GM12878 (cell line): ENCODE results near the gene C4orf17. TPM values are rescaled to one million over a fixed set of nuclear protein-coding genes. Genes with fewer than 3 reads are reported as not detected.
"Not testable (repeated sequence)": the region's sequence is repeated elsewhere in the genome, so short reads cannot be mapped to it uniquely, and the experiment has no call there.

Experiments
- ATAC-seq: fragments of 200-7000 bp; cut with Tn5 transposase; 3 replicates; pipeline ENCODE4 v1.9.1; 2020; ENCODE audit warnings: mild to moderate bottlenecking, moderate library complexity
- BruUV-seq: library from RNA; stranded (reverse); fragments of 400-500 nt; replicated peaks from 2 replicates; lab custom pipeline; 2021; lab: Mats Ljungman, UMichigan
- CTCF ChIA-PET: fragments of 300-600 bp; sonication (Branson Sonifier 250); formaldehyde crosslinking; extraction: SDS; loops from one replicate; lab custom pipeline; 2021; ENCODE audit warnings: inconsistent platforms; lab: Yijun Ruan, JAX
- POLR2A ChIA-PET: fragments of 350-600 bp; formaldehyde crosslinking; extraction: SDS; loops from one replicate; lab custom pipeline; 2021; ENCODE audit warnings: inconsistent platforms; lab: Charles Lee
- RAD21 ChIA-PET: fragments of 300-600 bp; sonication (Branson Sonifier 250); formaldehyde crosslinking; loops from one replicate; lab custom pipeline; 2023; ENCODE audit warnings: antibody characterized with exemption; ENCODE audit not compliant: unreplicated experiment; lab: Charles Lee
- SMC1A ChIA-PET: fragments of 300-600 bp; sonication (Branson Sonifier 250); formaldehyde crosslinking; loops from one replicate; lab custom pipeline; 2023; ENCODE audit not compliant: unreplicated experiment, uncharacterized antibody; lab: Charles Lee
- DNase-seq: peaks from one replicate; pipeline ENCODE4 v3.0.0-alpha.2; 2011; ENCODE audit warnings: low read depth, low spot score
- FAIRE-seq: peaks from 3 replicates; lab custom pipeline; 2011; peaks lifted over from hg19 to GRCh38; lab: Jason Lieb, UNC
- H2AFZ ChIP-seq: 2 replicates; pipeline ENCODE4 v1.6.0; 2011; ENCODE audit warnings: low read depth, low read length, control low read depth; ENCODE audit not compliant: control insufficient read depth
- H3K27ac ChIP-seq: 2 replicates; pipeline ENCODE4 v1.5.1; 2011; ENCODE audit warnings: control low read depth; ENCODE audit not compliant: control insufficient read depth, insufficient read depth
- H3K27me3 ChIP-seq, 2 experiments: replicated peaks in 1 of 2; 2 replicates each; pipeline versions ENCODE4 v1.6.0 to v1.6.1; 2011; ENCODE audit warnings: low read length in 1 of 2; ENCODE audit not compliant: control insufficient read depth in 2 of 2, insufficient read depth in 2 of 2
- H3K36me3 ChIP-seq, 2 experiments: 2 replicates each; pipeline ENCODE4 v1.5.1; 2011; ENCODE audit warnings: low read length in 1 of 2; ENCODE audit not compliant: control insufficient read depth in 2 of 2, insufficient read depth in 2 of 2
- H3K4me1 ChIP-seq: 2 replicates; pipeline ENCODE4 v1.6.1; 2011; ENCODE audit warnings: mild to moderate bottlenecking, low read length, moderate library complexity, mixed read lengths; ENCODE audit not compliant: control insufficient read depth, insufficient read depth
- H3K4me2 ChIP-seq: 2 replicates; pipeline ENCODE4 v1.6.0; 2011; ENCODE audit warnings: control low read depth; ENCODE audit not compliant: control insufficient read depth, insufficient read depth
- H3K4me3 ChIP-seq: fragments of 200-600 bp; sonication (generic); 2 replicates; pipeline ENCODE4 v1.5.1; 2016
- H3K79me2 ChIP-seq: 2 replicates; pipeline ENCODE4 v1.6.0; 2011; ENCODE audit warnings: low read length; ENCODE audit not compliant: control insufficient read depth, insufficient read depth
- H3K9ac ChIP-seq: 2 replicates; pipeline ENCODE4 v1.8.0; 2011; ENCODE audit warnings: low read length, control low read depth, mixed read lengths; ENCODE audit not compliant: control insufficient read depth, insufficient read depth
- H3K9me3 ChIP-seq: replicated peaks from 3 replicates; pipeline ENCODE4 v1.5.1; 2011; ENCODE audit warnings: mild to moderate bottlenecking, low read length; ENCODE audit not compliant: control insufficient read depth, insufficient read depth
- H4K20me1 ChIP-seq: 2 replicates; pipeline ENCODE4 v1.6.0; 2011; ENCODE audit not compliant: control insufficient read depth, insufficient read depth
- STAT3 ChIP-seq: IDR thresholded peaks from 2 replicates; pipeline ENCODE4 v1.6.1; 2011; ENCODE audit warnings: low read depth, low read length, improper control_type of control experiment
- WGBS: methylation state at CpG from one replicate; pipeline ENCODE4 v1.1.6; 2016; ENCODE audit warnings: low lambda C conversion rate; ENCODE audit not compliant: insufficient replicate concordance, insufficient coverage; ENCODE audit errors: missing lambda C conversion rate; 5-methylcytosine and 5-hydroxymethylcytosine counted together
- in situ Hi-C: fragments of 300-500 bp; cut with MboI; formaldehyde crosslinking; loops from 9 replicates; pipeline ENCODE4 v1.14.3; 2018; ENCODE audit warnings: mixed read lengths
- intact Hi-C: fragments of 100-400 bp; cut with micrococcal nuclease; formaldehyde crosslinking; loops from one replicate; pipeline ENCODE4 v1.14.2; 2022; ENCODE audit not compliant: unreplicated experiment
- polyA plus RNA-seq, 11 experiments: library from polyadenylated mRNA; depleted of rRNA in 4 of 11; unstranded in 6 of 11; stranded (reverse) in 5 of 11; fragments of >200 nt; fragmentation: Nextera tagmentation in 4 of 11; fragmentation: Illumina TruSeq in 1 of 11; extraction: Ambion mirVana in 4 of 11; extraction: Trizol in 1 of 11; gene quantifications; 1 replicate in 1 of 11; 2 replicates in 10 of 11; pipeline versions ENCODE4 v1.2.1 to v1.2.3, GENCODE V29; 2011 to 2016; ENCODE audit warnings: inconsistent platforms in 2 of 11, missing spikeins in 2 of 11, low read depth in 1 of 11
- total RNA-seq, 4 experiments: library from RNA; depleted of rRNA in 3 of 4; stranded (reverse); fragments of >200 nt in 3 of 4; fragmentation: Illumina TruSeq in 1 of 4; extraction: Trizol in 1 of 4; gene quantifications; 2 replicates each; pipeline versions ENCODE4 v1.2.1 to v1.2.3, GENCODE V29; 2013 to 2021
- TF ChIP-seq, protein P1 (sequence below): fragments of 450-650 bp; IDR thresholded peaks from 2 replicates; pipeline ENCODE4 v1.6.1; 2016; ENCODE audit warnings: mild to moderate bottlenecking, moderate library complexity, borderline replicate concordance

C4orf17 gene
- total and polyA plus RNA-seq, 10 of the 15 experiments (the other 5 are each of a cell fraction or from before 2014, with no cell fraction given): not detected

DNA sequence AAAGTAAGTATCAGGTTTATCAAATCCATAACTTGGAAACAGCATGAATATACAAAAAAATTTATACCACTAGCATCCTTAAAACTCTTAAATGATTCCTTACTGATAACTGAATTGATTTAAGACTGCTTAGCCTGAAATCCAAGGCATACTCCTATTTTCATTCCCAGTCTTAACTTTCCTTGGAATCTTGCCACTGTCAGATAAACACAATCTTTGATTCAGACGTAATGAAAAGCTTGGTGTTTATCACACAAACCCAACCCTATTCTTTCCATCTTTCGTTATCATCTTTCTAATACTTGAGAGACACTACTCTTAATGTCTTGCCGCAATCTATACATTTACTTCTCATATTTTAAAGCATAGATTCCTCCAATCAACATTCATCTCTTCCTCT, 19.1 kb downstream of the C4orf17 start (continued):
- TF ChIP-seq, protein P1, sequence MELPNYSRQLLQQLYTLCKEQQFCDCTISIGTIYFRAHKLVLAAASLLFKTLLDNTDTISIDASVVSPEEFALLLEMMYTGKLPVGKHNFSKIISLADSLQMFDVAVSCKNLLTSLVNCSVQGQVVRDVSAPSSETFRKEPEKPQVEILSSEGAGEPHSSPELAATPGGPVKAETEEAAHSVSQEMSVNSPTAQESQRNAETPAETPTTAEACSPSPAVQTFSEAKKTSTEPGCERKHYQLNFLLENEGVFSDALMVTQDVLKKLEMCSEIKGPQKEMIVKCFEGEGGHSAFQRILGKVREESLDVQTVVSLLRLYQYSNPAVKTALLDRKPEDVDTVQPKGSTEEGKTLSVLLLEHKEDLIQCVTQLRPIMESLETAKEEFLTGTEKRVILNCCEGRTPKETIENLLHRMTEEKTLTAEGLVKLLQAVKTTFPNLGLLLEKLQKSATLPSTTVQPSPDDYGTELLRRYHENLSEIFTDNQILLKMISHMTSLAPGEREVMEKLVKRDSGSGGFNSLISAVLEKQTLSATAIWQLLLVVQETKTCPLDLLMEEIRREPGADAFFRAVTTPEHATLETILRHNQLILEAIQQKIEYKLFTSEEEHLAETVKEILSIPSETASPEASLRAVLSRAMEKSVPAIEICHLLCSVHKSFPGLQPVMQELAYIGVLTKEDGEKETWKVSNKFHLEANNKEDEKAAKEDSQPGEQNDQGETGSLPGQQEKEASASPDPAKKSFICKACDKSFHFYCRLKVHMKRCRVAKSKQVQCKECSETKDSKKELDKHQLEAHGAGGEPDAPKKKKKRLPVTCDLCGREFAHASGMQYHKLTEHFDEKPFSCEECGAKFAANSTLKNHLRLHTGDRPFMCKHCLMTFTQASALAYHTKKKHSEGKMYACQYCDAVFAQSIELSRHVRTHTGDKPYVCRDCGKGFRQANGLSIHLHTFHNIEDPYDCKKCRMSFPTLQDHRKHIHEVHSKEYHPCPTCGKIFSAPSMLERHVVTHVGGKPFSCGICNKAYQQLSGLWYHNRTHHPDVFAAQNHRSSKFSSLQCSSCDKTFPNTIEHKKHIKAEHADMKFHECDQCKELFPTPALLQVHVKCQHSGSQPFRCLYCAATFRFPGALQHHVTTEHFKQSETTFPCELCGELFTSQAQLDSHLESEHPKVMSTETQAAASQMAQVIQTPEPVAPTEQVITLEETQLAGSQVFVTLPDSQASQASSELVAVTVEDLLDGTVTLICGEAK: no peak
- no peak for TF ChIP-seq STAT3
- TF ChIP-seq, all 136 proteins: peak for 0

DNA sequence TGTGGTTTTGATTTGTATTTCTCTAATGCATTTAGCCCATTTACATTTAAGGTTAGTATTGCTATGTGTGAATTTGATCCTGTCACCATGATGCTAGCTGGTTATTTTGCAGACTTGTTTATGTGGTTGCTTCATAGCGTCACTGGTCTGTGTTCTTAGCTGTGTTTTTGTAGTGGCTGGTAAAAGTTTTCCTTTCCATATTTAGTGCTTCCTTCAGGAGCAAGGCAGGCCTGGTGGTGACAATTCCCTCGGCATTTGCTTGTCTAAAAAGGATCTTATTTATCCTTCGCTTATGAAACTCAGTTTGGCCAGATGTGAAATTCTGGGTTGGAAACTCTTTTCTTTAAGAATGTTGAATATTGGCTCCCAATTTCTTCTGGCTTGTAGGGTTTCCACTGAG, 23.9 kb downstream of the C4orf17 start:
- H3K4me3 ChIP-seq, H4K20me1 ChIP-seq, H3K27ac ChIP-seq, FAIRE-seq, H3K36me3 ChIP-seq, DNase-seq, H3K9me3 ChIP-seq, ATAC-seq, H3K9ac ChIP-seq, H3K4me1 ChIP-seq, POLR2A ChIA-PET, H3K4me2 ChIP-seq, in situ Hi-C loops, H3K27me3 ChIP-seq, RAD21 ChIA-PET, H3K79me2 ChIP-seq, SMC1A ChIA-PET, intact Hi-C loops, H2AFZ ChIP-seq, BruUV-seq, CTCF ChIA-PET: not testable (repeated sequence)
- WGBS: 46% methylated on average over 3 of the region's 3 CpGs
